Breast epithelium (tissue), 3 donors: Measurements from ENCODE around the gene SHB.

Source experiments
- CTCF ChIP-seq, 3 donors: fragments of 450-650 bp; IDR thresholded peaks; one replicate each; pipeline ENCODE4 v1.5.1; 2016 to 2017; ENCODE audit warnings: antibody characterized with exemption in 3 of 3, mild to moderate bottlenecking in 3 of 3, moderate library complexity in 3 of 3
- POLR2AphosphoS5 ChIP-seq, 3 donors: sonication (generic); formaldehyde crosslinking; IDR thresholded peaks; one replicate each; pipeline ENCODE4 v1.6.1; 2017; ENCODE audit warnings: antibody characterized with exemption in 3 of 3

- TF ChIP-seq CTCF (IDR thresholded peaks at IDR 0.05), result no peak
- no peak for TF ChIP-seq POLR2AphosphoS5 (IDR thresholded peaks at IDR 0.05)
Observed at GRCh38 chr9:37961351-37961750, 107.7 kb downstream of the SHB start.
